Transverse colon (tissue), 4 donors: Measurements from ENCODE around the gene CASQ1.

Source experiments
- EP300 ChIP-seq: sonication (generic); formaldehyde crosslinking; IDR thresholded peaks from one replicate; pipeline ENCODE4 v1.6.1; 2017; ENCODE audit warnings: antibody characterized with exemption, low read depth
- POLR2A ChIP-seq: fragments of 450-650 bp; IDR thresholded peaks from one replicate; pipeline ENCODE4 v1.6.1; 2016; ENCODE audit warnings: antibody characterized with exemption, mild to moderate bottlenecking, moderate library complexity
- POLR2AphosphoS5 ChIP-seq, 3 donors: sonication (generic); formaldehyde crosslinking; IDR thresholded peaks; one replicate each; pipeline ENCODE4 v1.6.1; 2016; ENCODE audit warnings: antibody characterized with exemption in 3 of 3
- TF ChIP-seq, protein P1 (sequence below), 5 experiments: fragments of 200-600 bp in 3 of 5; fragments of 450-650 bp in 2 of 5; sonication (generic) in 3 of 5; IDR thresholded peaks; 1 replicate in 2 of 5; 2 replicates in 3 of 5; pipeline ENCODE4 v1.5.1; 2016 to 2017; ENCODE audit warnings: antibody characterized with exemption in 5 of 5, inconsistent platforms in 3 of 5, mild to moderate bottlenecking in 2 of 5, moderate library complexity in 1 of 5

DNA sequence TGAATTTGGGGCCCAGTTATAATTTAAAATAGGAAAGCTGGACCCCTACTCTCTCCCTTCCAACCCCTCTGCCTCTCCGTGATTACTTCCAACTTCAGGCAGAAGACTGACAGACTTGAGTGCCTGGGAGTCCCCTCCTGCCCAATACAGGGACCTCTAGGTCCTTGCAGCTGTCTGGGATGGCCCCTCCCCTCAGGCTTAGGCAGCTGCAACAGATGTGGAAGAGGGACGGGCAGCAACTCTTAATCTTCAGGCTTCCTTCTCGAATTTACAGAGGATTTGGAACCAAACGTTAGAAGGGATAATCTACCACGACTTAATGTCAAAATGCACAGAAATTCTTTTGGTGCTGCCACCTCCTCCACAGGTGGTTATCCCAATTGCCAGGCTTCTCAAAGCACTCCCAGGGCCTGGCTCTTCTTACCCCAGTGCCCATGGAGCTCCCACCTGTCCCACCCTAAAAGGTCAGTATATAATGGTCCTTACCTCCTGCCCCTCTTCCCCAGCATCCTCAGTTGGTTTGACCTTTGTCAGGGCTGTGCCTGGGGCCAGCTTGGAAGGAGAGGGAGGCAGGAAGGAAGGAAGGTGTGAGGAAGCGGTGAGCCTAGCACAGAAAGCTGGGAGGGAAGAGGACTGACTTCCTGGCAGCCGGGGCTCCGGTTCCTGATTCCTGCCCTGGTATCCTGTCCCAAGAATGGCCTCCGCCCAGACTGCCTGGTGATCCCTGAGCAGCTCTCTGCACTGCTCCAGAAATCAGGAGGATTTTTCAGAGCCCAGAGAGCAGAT lies 17.6 kb downstream of the CASQ1 start:
- TF ChIP-seq, protein P1, sequence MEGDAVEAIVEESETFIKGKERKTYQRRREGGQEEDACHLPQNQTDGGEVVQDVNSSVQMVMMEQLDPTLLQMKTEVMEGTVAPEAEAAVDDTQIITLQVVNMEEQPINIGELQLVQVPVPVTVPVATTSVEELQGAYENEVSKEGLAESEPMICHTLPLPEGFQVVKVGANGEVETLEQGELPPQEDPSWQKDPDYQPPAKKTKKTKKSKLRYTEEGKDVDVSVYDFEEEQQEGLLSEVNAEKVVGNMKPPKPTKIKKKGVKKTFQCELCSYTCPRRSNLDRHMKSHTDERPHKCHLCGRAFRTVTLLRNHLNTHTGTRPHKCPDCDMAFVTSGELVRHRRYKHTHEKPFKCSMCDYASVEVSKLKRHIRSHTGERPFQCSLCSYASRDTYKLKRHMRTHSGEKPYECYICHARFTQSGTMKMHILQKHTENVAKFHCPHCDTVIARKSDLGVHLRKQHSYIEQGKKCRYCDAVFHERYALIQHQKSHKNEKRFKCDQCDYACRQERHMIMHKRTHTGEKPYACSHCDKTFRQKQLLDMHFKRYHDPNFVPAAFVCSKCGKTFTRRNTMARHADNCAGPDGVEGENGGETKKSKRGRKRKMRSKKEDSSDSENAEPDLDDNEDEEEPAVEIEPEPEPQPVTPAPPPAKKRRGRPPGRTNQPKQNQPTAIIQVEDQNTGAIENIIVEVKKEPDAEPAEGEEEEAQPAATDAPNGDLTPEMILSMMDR (IDR thresholded peaks at IDR 0.05), result no peak
- no peak for TF ChIP-seq EP300
- TF ChIP-seq POLR2A, result no peak
- TF ChIP-seq POLR2AphosphoS5 (IDR thresholded peaks at IDR 0.05), result no peak
